Stimulated activated CD4-positive, alpha-beta T cell treated with anti-CD3 and anti-CD28 coated beads, Interleukin-1b, Interleukin-23, amount 100 ng/mL, for 24 hours (primary cell): ENCODE measurements around the gene GINS2.
A peak's percentile ranks its signal among the peaks of the same experiment; 100 is the strongest.

ENCODE experiments used
- DNase-seq, 4 experiments: peaks; one replicate each; pipeline ENCODE4 v3.0.0-alpha.2; 2020; ENCODE audit warnings: low read depth in 4 of 4, low spot score in 1 of 4

GINS2 gene

DNA sequence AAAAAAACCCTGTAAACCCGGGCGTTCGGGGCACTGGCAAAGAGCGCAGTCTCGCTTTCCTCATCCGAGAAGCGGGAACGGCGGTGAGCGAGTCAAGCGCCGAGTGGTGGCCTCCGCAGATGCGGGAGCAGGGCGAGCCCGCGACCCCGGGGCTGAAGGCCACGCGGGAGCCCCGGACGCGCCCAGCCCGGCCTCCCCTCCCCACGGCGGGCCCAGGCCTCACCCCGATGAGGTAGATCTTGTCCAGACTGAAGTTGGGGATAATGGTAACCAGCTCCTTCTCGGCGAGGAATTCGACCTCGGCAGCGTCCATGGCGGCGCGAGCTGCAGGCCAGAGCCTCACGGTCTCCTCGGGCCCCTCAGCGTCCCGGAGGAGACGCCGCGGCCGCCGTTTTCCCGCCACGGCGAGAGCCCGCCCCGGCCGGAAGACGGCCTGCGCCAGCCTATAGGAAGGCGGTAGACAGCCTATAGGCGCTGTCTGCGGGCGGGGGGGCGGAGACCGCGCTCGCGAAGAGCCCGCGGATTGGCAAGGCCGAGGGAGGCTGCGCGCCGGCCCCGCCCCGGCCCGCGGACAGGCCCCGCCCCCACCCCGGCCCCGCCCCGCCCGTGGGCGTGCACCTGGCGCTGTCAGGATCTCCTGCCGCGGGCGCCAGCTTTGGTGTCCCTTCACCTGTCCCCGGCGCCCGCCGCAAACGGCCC, at the start of gene GINS2:
TSS of gene GINS2 (minus strand) at position 369 of the 699 bp plus-strand sequence. CDS start at position 313, 56 bp downstream.
- DNase-seq = peak; percentile 74 to 93 (median 80)

DNA sequence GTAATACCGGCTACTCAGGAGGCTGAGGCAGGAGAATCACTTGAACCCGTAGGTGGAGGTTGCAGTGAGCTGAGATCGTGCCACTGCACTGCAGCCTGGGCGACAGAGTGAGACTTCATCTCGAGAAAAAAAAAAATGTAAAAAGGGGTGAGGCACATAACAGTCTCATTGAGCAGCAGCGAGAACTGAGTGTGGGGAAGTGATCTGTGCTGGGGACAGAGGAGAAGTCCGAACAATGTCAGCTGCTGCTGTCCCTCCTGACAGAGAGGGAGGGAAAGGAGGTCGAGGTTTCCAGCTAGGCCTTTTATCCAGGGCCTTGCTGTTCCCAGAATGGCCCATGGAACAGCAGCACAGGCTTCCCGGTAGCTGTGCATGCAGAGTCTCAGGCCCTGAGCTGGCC, 48.2 kb upstream of the GINS2 start:
- no peak for DNase-seq

DNA sequence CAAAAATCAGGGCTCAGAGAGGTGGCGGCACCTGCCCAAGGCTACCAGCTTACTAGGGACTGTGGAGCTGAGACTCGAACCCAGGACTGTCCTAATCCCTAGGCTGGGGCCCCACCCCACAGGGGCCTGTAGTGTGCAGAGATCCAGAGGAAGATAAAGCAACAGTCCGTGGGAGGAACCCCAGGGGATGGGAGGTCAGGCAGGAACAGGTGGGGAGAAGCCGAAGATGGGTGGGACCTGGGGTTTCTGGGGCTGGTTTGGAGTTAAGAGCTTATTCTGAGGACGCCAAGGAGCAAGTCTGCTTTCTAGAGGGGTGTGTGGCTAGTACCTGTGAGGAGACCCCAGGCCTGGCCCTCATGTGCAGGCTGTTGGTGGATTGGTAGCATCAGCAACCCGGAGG, 47.2 kb upstream of the GINS2 start:
- no peak for DNase-seq

DNA sequence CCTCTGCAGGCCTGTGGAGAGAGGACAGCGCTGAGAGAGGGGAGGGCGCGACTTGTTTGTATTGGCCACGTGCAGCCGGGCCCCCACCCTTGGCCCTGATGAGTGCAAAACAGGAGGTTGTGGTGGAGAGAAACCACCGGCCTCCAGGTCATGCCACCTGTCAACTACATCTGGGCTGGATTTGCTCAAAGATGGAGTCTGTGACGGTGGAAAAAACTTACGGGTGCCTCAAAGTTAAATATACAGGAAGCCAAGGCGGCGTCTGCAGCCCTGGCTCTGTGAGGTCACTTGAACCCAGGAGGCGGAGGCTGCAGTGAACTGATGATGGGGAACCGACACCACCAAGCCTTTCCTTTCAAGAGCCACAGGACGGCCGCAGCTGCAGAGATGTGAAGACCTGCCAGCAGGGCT, 46.5 kb upstream of the GINS2 start:
- DNase-seq = no peak

DNA sequence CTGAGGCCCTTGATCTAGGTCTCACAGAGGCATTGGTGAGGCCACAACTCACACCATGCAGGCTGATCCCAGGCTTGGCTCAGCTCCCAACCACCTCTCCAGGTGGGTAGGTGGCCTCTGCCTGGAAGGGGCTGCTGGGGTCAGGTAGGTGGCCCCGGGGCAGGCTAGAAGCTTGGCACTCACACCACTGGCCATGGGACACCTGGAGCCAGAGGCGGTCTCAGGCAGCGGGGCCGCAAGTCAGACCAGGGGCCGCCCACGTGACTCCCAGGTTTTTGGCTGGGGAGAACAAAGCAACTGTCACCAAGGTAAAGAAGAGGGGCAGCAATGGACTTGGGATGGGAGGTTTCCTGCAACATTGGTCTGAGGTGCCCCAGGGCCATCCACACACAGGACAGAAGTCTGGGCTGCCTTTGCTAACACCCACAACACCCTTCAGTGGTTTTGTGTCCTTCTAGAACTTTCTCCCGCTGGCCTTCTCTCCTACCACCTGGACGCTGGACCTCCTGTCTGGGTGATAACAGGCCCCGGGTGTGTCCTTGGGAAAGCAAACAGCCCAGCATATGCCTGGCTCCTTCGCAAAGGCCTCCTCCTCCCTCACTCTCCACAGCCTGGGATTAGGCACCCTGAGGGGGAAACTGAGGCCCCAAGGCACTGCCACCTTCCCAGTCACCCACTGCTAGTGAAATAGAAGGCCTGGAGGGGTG, 45.7 kb upstream of the GINS2 start:
- DNase-seq = no peak

DNA sequence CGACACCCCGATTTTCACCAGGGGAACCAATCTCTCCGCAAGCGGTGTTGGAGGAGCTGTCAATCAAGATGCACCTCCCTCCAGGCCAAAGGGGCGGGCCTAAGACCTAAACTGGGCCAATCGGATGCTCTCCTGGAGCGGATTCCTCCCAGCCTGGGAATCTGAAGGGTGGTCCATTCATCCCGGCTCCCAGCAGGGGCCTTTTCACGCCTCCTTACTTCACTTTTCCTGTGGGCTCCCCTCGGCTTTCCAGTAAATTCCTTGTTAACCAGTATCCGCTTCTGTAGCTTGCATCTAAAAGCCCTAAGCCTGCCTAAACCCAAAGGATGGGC, 45.1 kb upstream of the GINS2 start:
- DNase-seq = no peak

DNA sequence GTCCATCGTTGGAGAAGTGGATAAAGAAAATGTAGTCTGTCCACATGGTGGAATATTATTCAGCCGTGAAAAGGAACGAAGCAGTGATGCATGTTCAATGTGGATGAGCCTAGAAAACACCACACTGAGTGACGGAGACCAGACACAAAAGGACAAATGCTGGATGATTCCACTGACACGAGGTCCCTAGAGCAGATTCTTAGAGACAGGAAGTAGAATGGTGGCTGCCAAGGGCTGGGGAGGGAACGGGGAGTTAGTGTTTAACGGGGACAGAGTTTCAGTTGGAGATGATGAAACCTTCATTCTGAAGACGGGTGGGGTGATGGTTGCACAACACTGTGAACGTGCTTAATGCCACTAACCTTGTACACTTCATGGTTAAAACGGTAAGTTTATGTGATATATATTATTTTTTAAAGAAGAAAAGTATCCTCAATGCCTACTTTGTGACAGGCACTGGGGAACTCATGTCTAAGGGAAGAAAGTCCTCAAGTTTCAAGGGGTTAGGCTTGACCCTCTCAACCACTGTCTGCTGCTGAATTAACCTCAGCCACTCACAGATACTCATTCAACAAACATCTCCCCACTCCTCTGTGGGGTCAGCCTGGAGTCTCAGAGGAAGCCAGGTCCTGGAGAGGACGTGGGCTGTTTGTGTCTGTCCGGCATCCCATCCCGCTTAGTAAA, 44.5 kb upstream of the GINS2 start:
- DNase-seq = no peak

DNA sequence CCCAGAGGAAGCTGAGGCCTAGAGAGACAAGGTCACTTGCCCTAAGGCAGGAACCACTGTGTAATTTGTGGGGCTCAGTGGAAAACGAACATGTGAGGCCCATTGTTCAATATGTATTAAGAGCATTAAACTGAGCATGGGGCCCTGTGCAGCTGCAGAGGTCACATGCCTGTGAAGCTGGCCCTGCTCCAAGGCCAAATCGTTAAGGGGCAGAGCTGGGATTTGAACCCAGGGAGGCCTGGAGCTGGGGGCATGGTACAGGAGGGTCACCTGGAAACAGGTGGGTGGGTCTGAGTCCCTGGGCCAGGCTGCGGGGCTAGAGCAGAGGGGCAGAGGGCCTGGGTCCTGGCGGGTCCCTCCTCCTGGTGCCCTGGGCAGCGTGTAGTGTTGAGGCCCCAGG, 42.4 kb upstream of the GINS2 start:
- DNase-seq = no peak

DNA sequence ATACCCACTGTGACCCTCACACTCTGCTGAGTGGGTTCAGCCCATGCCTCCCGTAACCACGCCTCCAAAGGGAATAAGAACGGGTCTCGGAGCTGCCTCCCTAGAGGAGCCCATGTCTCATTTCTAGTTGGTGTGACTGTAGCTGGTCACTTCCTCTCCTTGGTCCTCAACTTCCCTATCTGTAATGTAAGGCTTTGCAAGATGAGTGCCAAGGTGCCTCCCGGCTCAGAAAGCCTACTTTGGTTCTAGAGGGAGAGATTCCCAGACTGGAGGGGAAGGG, 41.4 kb upstream of the GINS2 start:
- no peak for DNase-seq

DNA sequence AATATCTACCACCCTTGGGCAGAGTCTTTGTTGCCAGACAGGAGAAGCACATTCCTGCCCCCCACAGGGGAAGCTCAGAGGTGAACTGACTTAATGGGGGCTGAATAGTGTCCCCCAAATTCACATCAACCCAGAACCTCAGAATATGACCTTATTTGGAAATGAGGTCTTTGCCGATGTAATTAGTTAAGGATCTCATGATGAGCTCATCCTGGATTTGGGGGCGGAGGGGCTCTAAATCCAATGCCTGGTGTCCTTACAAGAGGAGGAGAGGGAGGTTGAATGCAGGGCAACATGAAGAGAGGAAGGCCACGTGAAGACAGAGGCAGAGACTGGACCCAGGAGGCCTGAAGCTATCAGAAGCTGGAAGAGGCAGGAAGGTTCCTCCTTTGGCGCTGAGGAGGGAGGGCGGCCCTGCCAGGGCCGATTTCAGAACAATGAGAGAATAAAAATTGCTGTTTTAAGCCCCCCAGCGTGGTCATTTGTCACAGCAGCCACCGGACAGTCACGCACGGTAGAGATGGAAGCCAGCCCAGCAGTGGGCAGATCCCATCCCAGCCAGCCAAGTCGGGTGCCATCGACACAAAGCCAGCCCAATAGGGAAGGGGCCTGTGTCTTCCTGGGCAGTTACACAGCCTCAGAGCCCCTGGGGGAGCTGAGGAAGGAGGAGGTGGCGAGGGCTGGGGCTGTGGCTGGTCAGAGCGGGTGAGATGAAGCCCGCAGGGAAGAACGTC, 40.9 kb upstream of the GINS2 start:
- DNase-seq = no peak

DNA sequence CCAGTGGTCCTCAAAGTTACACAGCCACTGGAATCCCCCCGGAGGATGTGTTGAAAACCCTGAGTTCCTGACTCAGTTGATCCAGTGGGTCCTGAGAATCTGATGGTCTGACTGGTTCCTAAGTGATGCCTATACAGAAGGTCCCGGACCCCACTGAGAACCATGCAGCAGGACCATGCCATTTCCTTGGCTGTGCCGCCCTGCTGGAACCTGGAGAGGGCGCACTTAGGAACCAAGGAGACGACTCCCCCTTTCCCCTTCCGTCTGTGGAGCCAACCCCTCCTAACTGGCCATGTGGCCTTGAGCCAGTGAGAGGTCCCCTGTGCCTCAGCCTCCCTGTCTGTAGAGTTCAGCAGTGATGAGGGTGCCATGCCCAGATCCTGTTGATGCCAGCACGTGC, 40.1 kb upstream of the GINS2 start:
- no peak for DNase-seq

DNA sequence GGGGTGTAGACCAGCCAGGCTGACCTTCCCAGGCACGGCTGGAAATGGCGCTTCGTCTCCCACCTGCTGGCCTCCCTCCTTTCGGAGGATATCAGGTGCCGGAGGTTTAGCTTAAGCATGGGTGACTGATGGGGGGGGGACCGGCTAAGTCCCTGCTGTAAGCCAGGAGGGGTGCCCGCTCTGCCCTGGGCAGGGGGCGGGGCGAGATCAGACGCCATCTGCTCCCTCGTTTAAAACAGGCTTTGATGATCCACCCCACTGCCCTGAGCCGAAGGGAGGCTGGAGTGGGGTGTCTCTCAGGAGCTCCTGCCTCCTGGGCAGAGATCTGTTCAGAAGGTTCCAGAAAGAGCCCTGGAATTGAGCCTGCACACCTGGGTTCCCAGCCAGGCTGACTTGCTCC, 36.2 kb upstream of the GINS2 start:
- no peak for DNase-seq

DNA sequence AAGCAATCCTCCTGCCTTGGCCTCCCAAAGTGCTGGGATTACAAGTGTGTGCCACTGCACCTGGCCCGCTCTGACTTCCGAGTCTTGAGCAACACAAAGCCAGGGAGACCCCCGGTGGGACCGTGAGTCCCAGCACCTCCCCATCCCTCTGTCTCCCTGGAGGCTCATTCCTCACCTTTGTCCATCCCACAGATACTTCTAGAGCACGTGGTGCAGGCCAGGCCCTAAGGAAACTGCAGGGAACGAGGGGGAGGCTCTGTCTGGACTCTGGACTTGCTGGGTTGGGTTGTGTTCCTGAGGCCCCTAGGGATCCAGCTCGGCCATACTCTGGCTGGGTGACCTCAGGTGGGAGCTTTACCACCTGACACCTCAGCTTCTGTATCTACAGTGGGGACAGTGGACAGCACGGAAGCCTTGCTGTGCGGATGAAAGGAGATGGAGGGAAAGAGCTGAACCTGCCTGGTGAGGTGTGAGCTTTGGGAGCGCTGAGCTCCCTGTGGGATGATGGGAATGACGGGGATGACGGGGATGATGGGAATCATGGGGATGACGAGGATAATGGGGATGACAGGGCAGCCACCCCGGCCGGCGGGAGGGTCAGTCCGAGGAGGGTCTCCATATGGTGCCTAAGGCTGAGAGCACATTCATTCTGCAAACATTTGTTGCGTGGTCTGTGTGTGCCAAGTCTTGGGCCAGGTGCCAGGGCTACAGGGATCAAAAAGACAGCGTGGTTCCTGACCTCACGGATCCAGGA, 35.5 kb upstream of the GINS2 start:
- no peak for DNase-seq

DNA sequence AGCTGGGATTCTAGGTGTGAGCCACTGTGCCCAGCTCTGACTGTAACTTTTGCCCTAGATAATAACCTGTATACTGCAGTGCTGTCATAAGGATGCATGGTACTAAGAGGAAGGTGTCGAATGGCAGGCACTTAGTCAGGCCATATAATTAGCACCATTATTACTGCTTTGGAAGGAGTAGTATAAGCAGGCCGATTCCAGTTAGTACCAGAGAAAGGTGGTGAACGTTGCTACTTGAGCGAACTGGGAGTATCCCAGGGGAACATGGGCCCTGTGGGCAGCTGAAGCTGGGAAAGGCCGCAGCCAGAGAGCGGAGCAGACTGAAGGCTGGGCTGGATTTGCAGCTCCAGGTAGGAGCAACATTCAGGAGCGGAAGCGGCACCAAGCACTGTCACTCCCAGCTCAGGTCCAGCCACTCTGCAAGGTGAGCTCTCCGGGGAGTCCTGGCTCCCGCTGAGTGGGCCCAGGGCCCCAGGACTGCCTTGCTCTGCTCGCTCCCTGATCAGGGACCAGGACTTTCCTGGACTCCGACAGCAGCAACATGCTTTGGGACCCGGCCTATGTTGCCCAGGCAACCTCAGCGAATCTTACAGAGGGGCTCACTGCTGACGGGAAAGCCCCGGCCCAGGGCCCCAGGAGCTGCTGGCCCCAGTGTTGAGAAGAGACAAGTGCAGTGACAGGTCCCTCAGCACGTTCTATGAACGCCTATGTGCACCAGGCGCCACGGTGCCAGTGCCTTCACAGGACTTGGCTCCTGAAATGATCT, 33.6 kb upstream of the GINS2 start:
- DNase-seq = no peak

DNA sequence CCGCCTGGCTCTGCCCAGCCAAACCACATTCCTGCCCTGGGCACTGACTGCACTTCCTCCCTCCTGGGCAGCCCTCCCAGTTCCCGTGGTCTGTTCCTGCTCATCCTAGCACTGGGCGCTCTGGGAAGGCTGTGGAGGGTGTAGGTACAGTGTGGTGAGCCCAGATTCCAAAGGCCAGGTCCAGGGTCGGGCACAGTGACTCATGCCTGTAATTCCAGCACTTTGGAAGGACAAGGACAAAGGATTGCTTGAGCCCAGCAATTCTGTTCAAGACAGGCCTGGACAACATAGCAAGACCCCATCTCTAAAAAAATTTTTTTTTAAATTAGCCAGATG, 31.5 kb upstream of the GINS2 start:
- no peak for DNase-seq

DNA sequence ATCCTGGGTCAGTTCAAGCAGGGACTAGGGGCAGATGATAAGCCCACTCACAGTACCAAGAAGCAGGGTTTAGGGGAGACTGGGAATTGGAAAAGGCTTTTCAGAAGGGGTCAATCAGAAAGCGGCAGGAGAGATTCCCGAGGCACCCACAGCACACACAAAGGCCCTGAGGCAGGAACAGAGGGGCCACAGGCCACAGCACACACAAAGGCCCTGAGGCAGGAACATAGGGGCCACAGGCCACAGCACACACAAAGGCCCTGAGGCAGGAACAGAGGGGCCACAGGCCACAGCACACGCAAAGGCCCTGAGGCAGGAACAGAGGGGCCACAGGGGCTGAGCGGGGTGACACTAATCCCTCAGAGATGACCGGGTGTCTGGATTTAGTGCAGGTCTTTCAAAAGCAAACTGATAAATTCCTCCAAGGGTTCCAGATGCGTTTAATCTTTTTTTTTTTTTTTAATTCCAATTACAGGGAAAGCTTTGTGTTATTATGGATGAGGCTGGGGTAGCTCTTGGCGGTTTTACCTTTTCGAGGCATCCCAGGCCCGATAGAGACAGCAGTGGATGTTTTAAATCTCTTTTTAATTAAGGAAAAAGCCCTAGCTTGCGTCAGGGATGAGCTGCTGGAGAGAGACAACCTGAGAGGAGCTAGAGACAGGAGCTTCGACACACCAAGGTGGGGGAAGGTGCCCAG, 31.0 kb upstream of the GINS2 start:
- DNase-seq = no peak

DNA sequence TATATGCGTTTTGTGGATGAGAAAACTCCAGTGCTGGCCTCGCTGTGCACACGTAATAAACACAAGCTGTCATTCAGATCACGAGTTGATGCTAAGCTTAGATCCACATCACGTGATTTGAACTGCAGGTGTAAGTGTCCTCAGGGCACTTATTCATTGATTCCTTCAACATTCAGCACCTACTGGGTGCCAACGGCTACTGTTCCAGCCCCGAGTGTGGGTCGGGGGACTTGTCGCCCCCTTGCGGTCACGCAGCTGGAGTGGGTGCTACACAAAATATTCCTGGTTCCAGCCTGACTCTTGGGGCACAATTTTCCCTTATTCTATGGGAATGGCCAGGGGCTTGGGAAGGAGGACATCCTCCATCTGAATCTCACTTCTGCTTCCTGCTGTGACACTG, 29.9 kb upstream of the GINS2 start:
- no peak for DNase-seq

DNA sequence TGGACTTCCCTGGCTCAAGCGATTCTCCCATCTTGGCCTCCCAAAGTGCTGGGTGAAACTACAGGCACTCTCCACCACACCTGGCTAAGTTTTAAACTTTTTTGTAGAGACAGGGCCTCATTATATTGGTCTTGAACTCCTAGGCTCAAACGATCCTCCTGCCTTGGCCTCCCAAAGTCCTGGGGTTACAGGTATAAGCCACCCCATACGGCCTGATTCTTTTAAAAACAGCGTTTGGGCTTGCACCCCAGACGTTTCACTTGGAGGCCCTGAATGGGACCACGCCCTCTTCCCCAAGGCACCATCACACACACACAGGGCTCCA, 29.4 kb upstream of the GINS2 start:
- no peak for DNase-seq

DNA sequence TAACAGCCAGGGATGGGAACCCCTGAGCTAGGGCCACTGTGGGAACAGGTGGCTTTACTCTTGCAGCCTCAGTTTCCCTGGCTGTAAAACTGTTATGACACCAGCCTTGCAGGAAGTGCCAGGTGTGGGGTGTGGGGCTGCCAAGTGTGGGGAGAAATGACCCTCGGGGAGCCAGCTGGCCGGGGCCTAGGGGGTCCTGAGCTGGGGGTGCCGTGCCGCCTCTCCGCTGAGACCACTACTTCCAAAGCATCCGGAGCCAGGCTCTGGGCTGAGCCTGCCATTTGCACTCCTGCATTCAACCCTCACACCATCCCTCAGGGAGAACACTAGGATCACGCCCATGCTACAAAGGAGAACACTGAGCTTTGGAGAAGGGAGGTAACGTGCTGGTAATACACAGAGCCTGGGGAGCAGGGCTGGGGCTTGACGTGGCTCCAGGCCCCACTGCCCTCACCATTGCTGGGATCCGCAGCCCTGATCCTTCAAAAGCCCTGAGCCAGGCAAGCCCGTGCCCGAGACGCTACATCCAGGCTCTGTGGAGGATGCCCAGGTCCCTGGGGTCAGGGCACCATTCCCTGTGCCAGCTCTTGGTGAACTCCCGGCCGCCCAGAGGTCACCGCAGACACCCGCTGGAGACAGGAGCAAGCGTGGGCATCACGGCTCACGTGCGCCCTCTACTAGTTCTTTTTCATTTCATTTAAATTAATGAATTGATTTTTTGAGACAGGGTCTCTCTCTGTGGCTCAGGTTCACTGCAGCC, 28.8 kb upstream of the GINS2 start:
- peak; percentile 40 to 47 (median 45) for DNase-seq

DNA sequence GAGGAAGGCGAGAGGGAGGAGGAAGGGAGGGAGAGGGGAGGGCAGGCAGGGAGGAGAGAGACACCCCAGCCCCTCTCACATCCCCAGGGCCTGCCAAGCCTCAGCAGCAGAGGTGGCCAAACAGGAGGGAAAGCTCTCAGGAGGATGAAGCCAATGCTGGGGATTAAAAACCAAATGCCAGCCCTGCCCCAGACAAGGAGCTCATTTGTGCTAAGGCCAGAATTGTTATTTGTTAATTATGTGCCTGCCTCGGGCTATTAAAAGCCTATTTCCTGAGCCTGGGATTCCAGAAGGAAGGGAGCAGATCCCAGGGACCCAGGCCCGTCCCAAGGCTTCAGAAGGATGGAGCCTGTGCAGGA, 27.9 kb upstream of the GINS2 start:
- no peak for DNase-seq
